GM19395 (cell line): ENCODE measurements around the gene SHMT1.
"Not testable (repeated sequence)": the region's sequence is repeated elsewhere in the genome, so short reads cannot be mapped to it uniquely, and the experiment has no call there.

ENCODE experiments used
- ATAC-seq: cut with Tn5 transposase; IDR thresholded peaks from one replicate; pipeline ENCODE4 v1.9.1; 2021; ENCODE audit warnings: mild to moderate bottlenecking, moderate library complexity; ENCODE audit not compliant: unreplicated experiment

SHMT1 gene

DNA sequence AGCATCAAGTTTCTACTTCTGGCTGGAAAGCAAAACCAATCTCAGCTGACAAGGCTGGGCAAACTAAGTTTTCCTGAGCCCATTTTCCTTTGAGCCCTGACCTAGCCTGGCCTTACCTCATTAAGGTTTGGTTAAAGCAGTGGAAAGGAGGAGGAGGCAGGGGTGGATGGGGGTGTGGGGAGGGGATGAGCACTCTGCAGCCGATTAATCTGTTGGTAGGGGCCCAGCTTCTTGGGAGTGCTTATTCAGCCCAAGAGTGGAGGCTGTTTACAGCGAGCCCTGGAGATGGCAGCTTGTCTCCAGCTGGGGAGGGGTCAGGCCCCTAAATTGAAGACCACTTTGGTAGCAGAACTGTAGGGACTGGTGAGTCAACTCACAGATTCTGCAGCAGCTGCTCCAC, 36.3 kb downstream of the SHMT1 start:
- no peak for ATAC-seq

DNA sequence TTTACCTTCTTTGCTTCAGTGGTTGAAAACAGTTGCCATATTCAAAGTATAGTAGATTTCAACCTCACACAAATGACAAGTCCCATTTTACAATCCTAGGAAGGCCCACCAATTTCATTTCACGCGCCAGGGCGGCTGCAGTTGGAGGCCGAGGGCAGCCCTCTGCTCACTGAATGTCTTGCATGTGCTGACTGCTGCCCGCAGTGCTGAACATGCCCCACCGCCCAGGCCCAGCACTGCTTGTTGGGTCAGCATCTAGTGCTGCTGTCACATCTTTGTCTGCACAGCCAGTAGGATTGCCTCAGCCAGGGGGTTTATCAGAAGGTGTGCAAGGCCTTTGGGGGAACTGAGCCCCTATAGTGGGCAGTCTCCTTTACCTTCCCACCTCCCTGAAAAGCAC, 36.8 kb downstream of the SHMT1 start:
- no peak for ATAC-seq

DNA sequence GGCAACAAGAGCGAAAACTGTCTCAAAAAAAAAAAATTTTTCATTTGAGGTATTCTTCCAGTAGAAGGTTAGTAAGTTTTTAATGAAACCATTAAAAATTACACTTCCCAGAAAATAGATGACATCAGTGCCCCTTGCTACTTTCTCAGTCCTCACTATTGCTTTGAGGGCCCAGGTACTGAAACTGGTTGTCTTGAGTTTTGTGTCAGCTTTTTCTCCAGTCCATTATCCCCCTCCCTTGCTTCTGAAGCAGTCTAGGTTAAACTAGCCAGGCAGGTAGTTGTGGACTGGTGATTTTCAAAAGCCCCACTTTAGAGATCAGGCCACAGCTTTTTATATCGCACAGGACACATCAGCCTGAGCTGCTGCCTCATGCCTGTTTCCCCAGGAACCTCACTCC, 37.3 kb downstream of the SHMT1 start:
- no peak for ATAC-seq

GRCh38 chr17:18324140-18325050, 39.0 kb downstream of the SHMT1 start:
- ATAC-seq: no peak

GRCh38 chr17:18323507-18324139, 39.7 kb downstream of the SHMT1 start:
- no peak for ATAC-seq

DNA sequence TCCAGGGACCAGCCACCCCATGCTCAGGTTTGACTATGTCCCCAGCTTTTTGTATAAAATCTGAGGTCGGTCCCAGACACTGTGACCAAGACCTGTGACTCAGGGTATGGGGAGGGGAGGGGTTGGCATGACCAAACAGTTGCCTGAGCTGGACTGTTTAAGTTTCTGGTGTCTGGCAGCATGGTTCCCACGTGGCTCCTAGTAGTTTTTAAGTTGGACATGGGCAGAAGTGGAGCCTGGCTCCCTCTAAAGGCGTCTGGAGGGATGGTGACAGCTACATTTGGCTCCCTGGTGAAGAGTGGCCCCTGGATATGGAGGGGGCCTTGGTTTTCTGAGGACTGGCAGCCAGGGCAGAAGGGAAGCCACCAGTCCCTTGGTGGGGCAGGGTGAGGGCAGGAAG, 40.3 kb downstream of the SHMT1 start:
- no peak for ATAC-seq

DNA sequence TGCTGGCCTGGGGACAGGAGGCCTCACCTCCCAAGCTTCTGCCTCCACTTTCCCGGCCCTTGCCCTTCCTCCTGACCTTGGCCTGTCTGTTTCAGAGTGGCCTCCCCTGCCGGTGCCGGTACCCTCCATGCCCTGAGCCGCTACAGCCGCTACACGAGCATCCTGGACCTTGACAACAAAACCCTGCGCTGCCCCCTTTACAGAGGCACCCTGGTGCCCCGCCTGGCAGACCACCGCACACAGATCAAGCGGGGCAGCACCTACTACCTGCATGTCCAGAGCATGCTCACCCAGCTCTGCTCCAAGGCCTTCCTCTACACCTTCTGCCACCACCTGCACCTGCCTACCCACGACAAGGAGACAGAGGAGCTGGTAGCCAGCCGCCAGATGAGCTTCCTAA, 40.8 kb downstream of the SHMT1 start:
- no peak for ATAC-seq

DNA sequence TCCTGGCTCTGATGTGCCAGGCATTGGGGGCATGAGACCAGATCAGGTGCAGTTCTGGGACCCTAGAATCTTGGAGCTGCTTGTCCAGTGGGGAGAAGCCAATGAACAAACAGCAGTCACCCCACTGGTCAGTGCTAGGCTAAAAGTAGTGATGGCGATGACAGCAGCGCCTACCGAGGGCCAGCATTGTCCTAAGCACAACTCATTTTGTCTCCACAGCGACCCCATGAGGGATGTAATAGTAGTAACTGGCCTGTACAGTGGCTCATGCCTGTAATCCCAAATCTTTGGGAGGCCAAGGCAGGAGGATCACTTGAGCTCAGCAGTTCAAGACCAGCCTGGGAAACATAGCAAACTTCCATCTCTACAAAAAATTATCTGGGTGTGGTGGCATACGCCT, 42.0 kb downstream of the SHMT1 start:
- ATAC-seq: no peak

GRCh38 chr17:18320301-18320700, 43.0 kb downstream of the SHMT1 start:
- ATAC-seq: no peak

DNA sequence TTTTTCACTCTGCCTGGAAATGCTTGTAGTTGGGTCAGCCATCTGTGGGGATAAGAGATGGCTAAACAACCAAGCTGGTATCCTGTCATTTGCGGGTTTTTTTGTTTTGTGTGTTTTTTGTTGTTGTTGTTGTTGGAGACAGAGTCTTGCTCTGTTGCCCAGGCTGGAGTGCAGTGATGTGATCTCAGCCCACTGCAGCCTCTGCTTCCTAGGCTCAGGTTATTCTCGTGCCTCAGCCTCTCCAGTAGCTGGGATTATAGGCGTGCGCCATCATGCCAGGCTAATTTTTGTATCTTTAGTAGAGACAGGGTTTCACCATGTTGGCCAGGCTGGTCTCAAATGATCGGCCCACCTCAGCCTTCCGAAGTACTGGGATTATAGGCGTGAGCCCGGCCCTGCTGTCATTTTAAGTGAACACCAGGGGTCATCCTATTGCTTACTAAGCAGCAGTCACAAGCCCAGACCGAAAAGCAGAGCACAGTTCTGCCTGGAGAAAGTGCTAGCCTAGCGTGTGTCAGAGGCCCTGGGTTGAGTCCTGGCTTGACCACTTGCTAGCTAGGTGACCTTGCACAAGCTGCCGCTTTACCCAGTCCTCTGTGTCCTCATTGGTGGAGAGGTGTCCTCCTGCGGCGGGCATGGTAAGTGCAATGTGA, 43.6 kb downstream of the SHMT1 start:
- no peak for ATAC-seq

DNA sequence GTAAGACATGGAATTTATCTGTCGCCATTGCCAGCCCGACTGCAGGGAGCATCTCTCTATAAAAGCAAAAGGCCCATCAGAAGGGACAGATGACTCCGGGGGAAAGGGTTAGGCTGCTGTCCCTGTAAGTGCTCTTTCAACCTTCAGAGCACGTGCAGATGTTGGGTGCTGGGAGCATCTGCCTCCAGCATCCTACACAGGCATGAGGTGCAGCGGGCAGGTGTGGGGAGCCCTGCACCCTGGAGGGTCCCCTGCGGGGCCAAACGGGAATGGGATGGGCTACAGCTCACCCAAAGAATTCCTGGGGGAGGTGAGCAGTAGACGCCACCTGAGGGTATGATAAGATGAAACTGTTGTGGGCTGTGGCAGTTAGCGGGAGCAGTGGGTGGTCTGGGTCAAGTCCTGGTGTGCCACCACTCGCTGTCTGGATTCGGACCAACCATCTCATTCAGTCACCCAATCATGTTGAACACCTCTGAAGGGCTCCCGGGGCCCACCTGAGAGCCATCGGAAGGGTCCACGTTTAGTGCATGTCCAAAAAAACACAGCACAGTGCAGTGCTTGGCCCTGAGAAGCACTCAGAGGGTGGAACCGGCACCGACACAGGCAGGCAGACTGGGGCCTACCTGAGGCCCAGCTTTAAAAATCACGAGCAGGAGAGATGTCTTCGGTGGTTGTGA, 44.4 kb downstream of the SHMT1 start:
- no peak for ATAC-seq

DNA sequence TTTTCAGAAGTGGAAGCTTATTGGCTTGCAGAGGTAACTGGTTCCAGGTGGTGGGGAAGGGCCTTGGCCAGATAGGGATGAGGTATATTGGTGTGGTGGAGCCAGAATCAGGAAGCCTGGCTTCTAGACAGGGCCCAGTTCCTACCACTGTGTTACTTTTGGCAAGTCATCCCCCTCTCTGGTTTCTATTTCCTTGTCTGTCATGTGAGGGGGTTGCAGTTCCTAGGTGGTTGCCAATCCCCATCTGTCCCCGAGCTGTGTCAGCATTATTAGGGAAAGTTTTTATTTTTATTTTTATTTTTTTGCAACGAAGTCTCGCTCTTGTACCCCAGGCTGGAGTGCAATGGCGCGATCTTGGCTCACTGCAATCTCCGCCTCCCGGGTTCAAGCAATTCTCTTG, 45.2 kb downstream of the SHMT1 start:
- ATAC-seq: no peak

- ATAC-seq: no peak
These were observed 47.4 kb downstream of the SHMT1 start for GRCh38 chr17:18315961-18316360.

DNA sequence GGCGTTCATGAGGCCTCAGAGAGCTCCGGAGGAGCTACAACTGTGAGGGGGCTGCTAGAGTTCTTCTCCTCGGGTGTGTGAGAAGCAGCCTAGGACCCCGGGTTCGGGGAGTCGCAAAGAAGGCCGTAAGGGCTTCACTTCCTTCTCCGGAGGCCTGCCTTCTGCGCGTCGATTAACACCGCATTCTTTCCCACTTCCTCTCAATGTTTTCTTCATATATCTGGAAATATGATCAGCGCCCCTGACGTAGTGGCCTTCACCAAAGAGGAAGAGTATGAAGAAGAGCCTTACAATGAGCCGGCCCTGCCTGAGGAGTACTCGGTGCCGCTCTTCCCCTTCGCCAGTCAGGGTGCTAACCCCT, 47.8 kb downstream of the SHMT1 start:
- ATAC-seq: peak; percentile 6

DNA sequence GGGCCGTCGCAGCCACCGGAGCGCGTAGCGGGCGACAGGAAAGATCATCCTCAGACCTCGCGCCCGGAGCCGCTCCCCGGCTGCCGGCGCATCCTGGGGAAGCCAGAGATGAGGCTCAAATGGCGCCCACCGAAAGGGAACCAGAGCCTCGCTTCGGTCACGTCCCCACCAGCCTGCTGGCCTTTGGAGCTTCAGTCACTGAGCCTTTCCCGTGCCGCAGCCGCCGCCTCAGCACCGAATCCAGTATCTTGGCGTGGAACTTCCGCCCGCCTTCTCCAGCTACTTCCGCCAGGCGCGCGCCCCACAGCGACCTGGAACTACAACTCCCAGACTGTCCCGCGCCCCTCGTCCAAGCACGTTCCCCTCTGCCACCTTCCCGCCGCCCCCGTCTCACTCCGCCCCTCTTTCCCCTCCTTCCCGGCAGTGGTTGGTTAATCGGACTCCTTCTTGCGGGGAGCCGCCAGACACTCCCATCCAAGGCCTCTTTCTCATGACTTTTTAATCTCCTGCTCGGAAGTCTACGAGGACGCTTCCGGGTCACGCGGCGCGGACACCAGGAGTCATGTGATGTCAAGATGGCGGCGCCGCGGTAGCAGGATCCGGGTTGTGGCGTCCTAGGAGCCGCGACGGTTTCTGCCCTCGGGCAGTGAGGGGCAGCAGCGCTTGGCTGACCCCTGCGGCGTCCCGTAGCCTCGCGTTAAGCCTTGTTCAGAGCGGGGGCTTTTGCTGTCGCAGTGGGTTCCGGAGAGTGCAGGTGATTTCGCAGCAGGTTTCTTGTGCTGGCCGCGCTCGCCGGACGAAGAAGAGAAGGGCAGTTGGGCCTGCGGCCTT, 48.4 kb downstream of the SHMT1 start, which contains the start of the genes SMCR8 and TOP3A:
Gene SMCR8, plus strand, starts transcription at position 563 of the 831 bp plus-strand sequence. CDS start 497 bp downstream, outside the sequence.
Gene TOP3A, minus strand, starts transcription at position 264 of the 831 bp plus-strand sequence. Its CDS starts 216 bp downstream, at position 48.
- peak; percentile 79 for ATAC-seq

DNA sequence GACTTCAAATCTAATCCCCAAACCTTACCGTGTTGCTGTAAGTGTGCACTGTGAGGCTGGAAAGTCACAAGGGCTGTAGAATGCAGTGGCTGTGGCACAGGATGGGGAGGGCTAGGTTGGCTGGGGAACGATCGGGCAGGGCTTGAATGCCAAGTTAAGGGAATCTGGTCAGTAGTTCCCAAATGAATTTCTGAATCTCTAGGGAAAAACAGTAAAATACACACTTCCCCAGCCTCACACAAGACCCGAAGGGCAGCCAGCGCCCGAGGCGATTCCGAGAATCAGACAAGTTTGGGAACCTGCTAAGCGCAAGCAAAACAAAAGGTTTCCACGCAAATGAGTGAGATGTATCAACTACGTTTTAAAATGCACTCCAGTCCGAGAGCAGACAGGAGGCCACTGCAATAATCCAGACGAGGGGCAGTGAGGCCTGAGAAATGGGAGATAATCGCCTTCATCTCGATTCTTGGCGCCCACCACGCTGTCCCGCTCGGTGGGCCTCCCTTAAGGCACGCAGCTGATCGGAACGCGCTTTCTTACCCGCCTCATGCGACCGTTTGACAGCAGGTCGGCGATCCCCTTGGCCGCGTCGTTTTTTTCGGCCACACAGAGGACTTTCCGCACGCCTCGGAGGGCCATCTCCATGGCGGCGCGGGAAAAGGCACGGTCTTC, 49.2 kb downstream of the SHMT1 start:
- ATAC-seq: peak; percentile 28

- ATAC-seq: no peak
These were observed 54.1 kb downstream of the SHMT1 start for GRCh38 chr17:18309202-18309601.

DNA sequence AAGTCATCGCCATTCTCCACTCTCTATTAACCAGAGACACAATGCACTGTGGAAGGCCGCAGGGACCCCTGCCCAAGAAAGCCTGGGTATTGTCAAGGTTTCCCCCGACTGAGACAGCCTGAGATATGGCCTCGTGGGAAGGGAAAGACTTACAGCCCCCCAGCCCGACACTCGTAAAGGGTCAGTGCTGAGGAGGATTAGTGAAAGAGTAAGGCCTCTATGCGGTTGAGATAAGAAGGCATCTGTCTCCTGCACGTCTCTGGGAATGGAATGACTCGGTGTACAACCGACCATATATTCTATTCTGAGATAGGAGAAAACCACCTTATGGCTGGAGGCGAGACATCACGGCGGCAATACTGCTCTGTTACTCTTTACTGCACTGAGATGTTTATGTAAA, 60.1 kb downstream of the SHMT1 start:
- ATAC-seq: not testable (repeated sequence)

- ATAC-seq: no peak
These were observed 62.4 kb downstream of the SHMT1 start for GRCh38 chr17:18300725-18301480.
